Globus pallidus (tissue), 1 donor: ENCODE results near the gene WWOX.

Source experiments
- DNase-seq: peaks from one replicate; pipeline ENCODE4 v3.0.0-alpha.2; 2015; ENCODE audit warnings: low spot score

WWOX gene

DNA sequence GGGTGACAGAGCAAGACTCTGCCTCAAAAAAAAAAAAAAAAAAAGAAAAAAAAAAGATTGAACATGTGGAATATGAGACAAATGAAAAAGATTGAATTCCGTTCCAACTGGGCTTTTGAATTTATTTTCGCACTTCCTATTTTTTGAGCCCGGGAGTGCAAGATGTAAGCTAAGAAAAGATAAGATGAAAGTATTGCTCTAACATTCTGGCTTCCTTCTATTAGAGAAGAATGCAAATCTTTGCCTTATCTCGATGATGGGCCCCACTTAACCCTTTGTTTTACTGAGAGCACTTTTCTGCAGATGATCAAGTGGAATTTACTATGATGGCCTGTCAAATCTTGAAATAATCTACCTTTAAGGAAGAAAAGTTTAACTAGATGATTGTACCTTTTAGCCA, 96.3 kb downstream of the WWOX start:
- no peak for DNase-seq

DNA sequence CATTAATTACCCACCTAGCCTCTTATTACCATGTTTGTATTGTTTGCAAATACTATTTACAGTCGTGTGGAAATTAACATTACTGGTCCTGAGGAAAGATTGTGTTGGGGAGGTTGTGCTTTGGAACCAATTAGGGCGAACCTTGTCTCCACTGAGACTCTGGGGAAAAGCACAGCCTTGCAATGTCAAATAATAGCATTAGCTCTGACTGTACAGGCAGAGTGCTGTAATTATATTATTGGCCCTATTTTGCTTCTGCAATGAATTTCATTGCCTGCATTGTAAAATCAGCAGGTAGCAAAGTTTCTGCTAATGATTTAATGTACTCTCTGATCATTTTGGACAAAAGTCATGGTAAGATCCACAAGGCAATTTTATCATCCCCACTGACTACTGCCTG, 97.0 kb downstream of the WWOX start:
- no peak for DNase-seq

DNA sequence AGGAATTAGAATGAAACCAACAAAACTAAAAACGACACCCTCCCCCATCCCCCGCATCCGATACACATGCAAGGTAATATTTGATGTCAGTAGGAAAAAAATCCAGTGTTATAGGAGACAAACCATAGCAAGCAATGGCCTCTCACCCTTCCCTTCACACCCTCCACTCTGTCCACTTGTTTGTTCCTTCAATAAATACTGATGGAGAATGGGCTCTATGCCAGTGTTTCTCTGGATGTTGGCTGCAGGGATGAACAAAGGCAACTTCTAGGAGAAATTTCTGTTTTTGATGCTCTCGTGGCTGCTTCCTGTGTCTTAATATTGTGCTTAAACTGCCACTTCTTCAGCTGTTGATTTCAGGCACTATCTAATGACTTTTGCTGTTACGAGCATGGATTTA, 98.8 kb downstream of the WWOX start:
- peak; percentile 50 for DNase-seq

DNA sequence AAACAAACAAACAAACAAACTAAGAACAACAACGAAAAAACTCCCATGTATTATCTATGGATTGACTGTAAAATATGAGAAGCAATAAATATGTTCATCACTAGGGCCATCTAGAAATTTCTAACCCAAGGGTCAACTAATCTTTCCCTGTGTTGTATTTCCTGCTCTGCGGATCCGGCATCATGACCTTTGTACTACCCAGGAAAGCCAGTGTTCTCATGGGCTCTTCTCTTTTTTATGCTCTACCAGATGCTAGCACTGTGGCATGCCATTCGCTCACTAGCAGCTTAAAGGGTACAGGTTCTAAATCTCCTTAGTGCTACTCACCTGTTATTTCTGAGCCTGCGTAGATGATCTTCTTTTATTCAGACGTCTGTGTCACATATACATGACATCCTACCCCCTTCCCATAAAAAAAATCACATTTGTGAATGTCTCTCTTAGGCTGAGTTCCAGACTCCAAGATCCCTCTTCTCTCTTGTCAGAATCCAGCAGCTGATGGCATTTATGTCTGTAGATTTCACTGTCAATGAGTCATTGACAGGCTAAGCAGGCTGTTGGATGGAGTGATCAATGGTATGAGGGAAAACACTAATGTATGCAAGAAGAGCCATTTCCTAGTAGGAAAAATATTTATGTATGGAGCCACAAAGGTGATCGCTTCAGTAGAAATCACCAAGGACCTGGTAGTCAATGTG, 100.0 kb downstream of the WWOX start:
- no peak for DNase-seq

DNA sequence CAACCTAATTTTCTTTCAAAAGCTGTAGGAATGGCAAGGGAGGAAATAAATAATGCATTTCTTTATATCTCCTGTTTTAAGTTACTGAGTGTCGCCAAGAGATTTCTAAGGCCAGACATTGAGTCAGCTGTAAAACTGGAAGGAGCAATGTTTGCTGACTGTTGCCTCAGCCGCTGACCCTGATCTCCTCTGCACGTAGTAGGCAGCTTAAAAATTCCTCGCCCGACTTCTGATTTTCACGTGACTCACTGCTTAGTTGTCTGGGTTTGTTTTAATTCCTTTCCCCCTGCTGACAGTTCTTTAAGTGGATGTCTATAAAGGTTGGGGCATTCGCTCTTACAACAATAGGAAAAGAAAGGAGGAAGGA, 100.6 kb downstream of the WWOX start:
- no peak for DNase-seq

DNA sequence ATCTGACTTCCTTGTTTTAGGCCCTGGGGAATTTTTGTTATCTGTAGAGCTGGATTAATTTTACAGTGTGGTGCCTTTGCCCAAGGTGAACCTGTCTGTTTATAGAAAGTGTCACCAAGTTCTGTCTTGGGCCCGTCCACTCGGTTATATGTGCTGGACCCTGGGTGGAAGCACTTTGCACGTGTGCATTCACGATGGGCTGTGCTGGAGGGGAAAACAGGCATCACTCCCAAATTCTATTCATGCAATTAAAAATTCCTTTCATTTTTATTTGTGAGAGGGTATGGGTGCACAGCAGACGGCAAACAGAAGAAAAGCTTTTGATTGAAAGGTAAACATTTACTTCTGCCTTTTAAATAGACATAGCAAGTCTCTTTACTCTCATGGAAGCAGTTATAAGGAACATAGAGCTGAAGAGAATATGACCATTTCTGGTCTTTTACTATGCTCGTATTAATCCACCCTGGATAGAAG, 101.2 kb downstream of the WWOX start:
- DNase-seq: no peak

DNA sequence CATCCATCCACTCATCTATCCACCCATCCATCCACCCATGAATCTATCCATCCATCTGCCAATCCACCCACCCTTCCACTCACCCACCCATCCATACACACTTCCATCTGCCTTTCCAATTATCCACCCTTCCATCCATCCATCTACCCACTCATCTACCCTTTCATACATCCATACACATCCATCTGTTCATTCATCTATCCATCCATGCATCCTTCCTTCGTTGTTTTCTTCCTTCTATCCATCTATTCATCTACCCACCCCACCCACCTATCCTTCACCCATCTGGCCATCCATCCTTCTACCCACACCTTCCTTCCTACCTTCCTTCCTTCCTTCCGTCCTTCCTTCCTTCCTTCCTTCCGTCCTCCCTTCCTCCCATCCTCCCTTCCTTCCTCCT, 106.1 kb downstream of the WWOX start:
- no peak for DNase-seq

DNA sequence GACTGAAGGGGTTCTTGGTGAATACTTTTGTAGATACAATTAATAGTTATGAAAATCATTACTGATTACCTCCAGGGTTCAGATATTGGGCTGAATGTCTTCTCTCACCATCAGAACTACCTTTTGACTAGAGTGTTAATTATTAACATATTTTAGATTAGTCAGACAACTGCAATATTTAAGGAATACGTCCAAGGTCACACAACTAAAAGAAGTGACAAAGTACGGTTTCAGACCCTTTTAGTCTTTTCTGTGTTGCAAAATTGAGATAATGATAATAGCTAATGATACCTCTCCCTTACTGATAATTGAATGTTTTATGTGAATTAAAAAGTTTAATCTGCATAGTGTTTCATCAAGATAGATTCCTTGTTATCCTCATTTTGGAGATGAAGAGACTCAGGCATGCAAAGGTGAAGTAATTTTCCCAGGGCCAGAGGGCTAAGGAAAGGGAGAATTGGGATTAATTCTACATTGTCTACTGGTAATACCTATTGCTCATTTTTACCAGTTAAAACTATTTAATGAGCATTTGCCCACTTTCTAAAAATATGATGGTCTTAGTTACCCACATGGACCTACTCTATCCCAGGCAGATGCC, 107.3 kb downstream of the WWOX start:
- DNase-seq: no peak

DNA sequence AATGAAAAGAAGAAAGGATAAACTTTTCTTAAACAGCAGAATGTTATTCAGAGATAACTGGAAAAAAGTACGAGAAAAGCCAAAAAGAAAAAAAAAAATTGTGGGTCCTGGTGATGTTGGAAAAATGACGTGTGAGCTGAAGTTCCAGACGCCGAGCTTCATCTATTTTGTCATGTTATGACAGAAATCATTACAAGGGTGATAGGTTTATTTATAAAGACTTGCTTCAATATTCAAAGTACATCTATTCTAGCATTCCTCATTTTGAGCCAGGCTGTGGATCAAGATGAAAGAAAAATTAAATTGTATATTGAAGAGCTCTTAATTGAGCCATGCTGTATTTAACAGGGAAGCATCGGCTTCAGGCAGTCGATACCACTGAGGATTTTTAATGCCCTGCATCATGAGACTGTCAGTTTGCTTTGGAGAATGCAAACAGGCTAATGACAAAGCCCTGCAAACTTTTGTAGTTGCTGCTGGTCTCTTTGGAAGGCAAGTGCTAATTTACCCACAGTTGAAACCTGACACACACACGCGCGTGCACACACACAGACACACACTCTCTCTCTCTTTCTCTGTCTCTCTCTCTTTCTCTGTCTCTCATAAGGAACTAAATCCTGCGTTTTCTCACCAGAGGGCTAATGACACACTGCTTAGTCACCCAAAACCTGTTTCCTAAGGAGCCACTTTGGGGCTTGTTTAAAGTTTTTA, 110.7 kb downstream of the WWOX start:
- DNase-seq: no peak

DNA sequence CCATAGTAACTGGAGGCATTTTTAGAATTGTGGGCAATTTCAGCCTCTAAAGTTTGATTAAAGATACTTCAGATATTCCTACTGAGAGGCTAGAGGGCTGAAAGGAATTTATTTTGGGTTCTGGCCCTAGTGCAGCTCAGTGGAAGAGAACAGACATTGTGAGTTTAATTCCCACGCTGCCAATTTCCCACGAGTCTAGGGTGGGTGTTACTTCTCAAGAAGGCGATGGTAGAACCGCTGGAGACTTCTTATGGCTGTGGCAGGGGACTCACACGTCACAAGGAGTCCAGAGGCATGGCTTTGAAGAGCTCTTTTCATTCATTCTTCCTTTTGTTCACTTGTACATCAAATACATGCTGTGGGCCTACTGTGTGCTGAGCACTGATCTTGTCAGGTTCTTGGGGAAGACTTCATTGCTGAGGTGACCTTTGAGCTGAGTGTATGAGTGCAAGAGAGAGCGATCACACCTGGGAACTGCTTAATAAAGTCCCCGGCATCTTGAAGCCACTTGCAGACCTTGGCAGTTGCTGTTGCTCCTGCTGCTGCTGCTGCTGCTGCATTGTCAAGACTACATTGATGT, 111.7 kb downstream of the WWOX start:
- DNase-seq: no peak

DNA sequence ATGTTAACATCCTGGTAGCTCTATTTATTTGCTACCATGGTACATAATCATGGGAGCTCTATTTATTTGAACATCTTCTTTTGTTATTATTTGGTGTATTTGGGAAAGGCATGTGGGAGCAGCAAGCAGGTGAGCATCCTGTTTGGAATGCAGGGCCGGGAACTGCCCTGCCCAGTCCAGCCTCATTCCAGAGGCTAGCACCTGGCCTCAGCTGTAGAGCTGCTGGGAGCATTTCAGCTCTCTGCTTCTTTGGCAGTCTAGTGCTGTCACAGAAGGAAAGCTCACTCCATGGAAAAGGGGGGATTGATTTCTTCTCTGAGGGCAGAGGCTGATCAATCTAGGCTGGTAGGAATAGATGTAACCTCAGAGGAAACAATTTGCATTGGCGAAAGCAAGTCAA, 112.5 kb downstream of the WWOX start:
- no peak for DNase-seq

DNA sequence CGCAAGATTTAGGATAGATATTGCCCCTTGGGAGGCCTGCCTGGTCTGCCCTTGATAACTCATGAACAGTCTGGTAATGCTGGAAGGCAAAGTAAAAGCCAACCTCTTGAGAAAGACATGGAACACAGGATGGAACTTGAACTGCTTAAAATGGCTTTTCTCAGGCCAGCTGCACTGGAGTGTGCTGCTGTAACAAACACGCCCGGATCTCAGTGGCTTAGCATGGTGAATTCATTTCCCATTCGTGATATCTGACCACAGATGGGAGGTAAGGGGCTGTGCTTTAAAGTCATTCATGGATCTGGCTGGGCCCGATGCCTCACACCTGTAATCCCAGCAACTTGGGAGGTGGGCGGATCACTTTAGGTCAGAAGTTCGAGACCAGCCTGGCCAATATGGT, 113.2 kb downstream of the WWOX start:
- DNase-seq: no peak

DNA sequence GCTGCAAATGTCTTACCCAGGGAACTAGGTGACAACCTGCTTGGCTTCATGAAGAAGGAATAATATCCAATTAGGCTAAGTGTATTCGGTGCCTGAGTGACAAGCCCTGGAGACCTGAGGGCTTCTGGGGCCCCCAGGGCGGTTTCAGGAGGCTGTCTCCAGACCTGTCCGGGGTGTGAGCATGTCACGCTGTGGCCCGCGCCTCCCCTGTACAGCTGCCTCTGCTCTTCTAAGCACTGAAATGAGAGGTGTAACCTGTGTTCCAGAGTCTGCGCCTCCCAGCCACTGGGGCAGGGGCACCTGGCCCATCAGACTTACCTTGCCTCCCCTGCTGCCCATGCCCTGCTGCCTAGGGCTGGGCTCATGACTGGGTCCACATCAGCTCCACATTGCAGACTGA, 114.3 kb downstream of the WWOX start:
- no peak for DNase-seq

DNA sequence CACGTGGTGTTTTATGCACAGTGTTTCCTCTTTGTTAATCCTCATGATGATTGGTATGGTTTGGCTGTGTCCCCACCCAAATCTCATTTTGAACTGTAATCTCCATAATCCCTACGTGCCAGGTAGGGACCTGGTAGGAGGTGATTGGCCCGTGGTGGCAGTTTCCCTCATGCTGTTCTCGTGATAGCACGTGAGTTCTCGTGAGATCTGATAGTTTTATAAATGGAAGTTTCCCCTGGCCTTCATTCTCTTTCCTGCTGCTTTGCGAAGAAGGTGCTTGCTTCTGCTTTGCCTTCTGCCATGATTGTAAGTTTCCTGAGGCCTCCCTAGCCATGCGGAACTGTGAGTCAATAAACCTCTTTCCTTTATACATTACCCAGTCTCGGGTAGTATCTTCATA, 115.8 kb downstream of the WWOX start:
- no peak for DNase-seq

DNA sequence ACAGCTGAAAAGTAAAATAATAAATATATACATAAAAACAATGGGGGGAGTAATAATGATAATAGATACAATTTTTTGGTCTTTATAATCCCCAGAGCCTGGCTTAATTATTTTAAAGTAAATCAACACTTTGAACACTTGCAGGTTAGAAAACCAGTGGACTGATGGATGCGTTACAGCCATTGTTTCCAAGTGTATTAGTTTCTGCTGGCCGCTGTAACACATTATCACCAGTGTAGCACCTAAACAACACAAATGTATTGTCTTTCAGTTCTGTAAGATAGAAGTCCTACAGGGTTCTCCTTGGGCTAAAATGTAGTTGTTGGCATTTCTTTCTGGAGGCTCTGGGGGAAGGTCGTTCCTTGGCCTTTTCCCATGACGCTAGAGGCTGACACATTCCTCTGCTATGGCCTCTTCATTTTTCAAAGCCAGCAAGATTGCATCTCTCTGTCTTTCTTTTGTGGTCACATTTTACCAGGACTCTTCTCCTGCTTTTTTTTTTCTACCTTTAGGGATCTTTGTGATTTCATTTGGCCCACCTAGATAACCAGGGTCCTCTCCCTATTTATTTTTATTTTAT, 116.8 kb downstream of the WWOX start:
- no peak for DNase-seq

DNA sequence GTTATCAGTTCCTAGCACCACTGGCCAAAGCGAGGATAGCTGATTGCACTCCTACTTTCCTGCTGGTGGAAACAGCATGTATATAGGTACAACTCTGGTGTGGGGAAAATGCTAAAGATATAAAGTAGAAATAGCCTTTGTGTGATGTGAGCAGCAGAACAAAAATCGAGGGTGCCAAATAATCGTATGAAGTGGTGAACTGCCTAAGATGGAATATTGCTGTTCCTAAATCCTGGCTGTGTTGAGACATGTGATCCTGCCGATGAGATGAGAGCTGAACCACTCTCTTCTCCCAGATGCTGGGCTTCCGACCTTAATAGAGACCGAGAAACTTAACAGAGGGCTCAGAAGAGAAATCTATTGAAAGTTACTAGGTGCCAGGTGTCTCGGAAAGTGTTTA, 117.8 kb downstream of the WWOX start:
- DNase-seq: no peak

DNA sequence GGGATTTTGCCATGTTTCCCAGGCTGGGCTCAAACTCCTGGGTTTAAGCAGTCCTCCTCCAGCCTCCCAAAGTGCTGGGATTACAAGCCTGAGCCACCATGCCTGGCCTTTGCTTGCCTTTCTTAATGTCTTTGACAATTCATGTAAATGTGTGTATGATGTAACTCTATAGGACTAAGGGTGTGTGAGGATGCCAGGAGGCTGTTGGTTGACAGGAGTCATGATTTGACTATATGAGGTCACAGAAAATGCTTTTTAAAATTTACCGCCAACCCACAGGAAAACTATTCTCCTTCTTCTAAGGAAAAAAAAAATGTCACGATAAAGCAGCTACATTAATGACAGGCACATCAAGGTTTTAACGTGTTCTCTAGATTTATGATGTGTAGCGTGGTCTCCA, 118.8 kb downstream of the WWOX start:
- no peak for DNase-seq

DNA sequence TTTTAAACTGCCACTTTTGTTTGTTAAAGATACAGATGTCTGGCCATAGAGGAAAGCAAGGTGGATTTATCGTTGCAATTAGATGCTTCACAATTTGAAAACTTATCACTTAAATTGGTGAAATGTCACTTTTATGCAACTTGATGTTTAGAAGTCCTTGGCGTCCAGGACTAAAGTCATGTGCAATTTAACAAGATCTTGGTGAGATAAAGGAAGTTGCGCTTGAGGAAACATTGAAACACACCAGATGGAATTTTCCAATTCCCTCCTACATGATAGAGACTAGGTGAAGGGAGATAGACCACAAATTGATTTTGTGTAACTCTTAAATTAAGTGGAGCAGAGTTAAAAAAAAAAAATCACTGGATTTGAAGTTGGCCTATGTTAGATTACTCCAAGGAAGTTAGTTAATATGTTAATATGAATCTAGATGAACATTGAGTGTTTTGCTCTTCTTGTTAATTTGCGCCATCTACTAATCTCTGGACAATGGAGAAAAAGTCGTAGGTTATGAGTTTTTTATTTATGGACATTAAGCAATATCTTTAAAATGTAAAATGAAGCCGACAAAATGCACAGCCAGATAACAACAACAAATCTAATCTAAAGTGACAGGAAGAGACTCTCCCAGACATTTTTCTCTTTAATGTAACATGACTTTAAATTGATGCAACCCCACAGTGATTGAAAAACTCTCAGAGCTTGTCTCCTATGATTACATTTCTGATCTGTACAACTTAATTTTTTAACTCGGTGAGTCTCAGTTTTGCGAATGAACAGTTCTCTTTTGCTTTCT, 119.6 kb downstream of the WWOX start:
- DNase-seq: no peak

DNA sequence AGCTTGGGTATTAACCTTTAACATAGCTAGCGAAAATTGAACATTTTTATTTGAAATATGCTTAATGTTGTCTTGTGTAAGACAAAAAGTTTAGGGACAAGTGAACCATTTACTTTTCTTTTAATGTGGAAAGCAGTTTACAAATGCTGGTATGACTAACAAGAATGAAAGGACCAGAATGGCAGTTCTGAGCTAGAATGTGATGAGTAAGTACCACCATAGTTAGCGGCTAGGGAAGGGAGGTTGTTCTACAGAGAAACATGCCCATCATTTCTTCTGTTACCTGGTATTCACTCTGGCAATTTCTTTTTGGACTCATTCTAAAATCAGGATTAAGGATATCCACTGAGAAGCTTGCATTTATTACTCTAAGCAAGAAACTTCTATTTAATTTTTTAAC, 121.1 kb downstream of the WWOX start:
- DNase-seq: no peak

DNA sequence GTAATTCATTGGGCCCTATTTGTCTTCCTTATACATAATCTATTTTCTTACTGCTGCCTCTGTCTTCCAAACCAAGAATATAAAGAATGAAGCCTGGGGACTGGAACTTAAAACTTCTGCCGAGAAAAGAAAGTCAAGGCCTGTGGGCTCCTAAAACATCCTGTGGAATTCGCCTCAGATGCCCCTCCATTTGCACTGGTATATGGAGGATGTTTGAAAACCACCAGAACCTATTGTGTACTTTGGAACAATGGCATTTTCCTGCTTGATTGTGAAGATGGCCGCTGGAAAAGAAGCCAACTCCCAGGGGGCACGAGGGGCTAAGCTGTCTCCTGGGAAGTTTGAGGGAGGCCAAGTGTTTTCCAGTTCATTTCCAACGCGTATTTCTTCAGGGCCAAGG, 122.4 kb downstream of the WWOX start:
- DNase-seq: no peak

DNA sequence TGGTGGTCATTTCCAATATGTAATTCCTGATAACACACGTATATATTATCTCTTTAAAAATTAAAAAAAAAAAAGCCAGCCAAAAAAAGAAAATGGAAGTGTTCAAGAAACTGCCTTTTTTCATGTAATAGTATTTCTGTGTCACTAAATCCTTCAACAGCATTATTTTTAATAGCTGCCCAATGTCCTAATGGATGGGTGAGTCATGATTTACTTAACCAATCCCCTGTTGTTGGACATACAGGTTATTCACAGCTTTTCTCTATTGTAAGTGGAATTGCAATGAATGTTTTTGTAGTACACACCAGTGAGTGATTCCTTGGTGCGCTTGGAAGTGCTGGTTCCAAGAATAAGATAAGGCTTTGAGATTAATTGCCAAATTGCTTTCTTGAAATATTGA, 124.9 kb downstream of the WWOX start:
- no peak for DNase-seq

DNA sequence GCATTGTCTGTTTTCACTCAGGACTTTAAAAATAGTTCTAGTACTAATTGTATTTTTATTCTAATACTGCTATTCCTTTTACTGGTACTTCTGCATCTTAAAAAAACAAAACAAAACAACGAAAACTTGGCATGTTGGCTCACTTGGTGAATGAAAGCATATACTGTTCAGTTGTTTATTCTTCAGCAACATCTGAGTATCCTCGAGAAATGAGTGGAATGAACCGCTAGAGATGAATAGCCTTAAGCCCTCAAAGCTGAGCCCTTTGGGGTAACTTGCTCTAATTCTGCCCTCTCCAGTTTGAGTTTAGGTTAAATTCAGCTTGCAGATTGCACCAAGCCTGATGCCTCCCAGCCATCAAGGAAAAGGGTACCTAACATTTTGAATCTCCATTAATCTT, 126.5 kb downstream of the WWOX start:
- DNase-seq: no peak
